ENCODE measurements around the gene KLF11. TPM values are rescaled to one million over a fixed set of nuclear protein-coding genes. Genes with fewer than 3 reads are reported as not detected.

The KLF11 gene
- total and polyA plus RNA-seq, 2 of the 8 experiments (the other 6 are each of a cell fraction or from before 2014, with no cell fraction given), result 6.4 to 10.1 TPM

- Histone ChIP-seq H2BK20ac (ENCODE audit: low read length) (no peak overlapping the region), H2BK5ac (ENCODE audit: low read depth, low read length) (no peak overlapping the region), H3K9ac (replicated peaks in 1 of 4; ENCODE audit: extremely low read depth in 1 of 4, low read depth in 3 of 4, low read length in 3 of 4) (no peak overlapping the region), H2BK15ac (ENCODE audit: low read length) (no peak overlapping the region), H3K23ac (ENCODE audit: insufficient read length) (no peak overlapping the region), H3K18ac (ENCODE audit: extremely low read depth, low read length) (no peak overlapping the region), H3K36me3 (ENCODE audit: control insufficient read depth in 2 of 4, insufficient read depth in 4 of 4, low read length in 3 of 4) (no peaks in the 10 kb centered on the region), H3K56ac (replicated peaks; ENCODE audit: insufficient read length, low read depth, low read length) (no peak overlapping the region), H3K4me2 (ENCODE audit: insufficient read depth in 1 of 2, low read depth in 2 of 2, low read length in 2 of 2) (no peak overlapping the region), H3K79me2 (ENCODE audit: control insufficient read depth in 1 of 2, insufficient read depth in 2 of 2, low read length in 2 of 2) (no peaks in the 10 kb centered on the region), H2AK5ac (ENCODE audit: low read depth, low read length) (no peak overlapping the region), H4K20me1 (replicated peaks in 1 of 2; ENCODE audit: control insufficient read depth in 1 of 2, insufficient read depth in 2 of 2, low read length in 2 of 2) (no peaks in the 10 kb centered on the region), H2BK12ac (ENCODE audit: low read depth, low read length) (no peak overlapping the region), H3K27ac (ENCODE audit: low read depth, low read length) (no peak overlapping the region), H3K4ac (replicated peaks; ENCODE audit: insufficient read length, low read depth, low read length) (no peak overlapping the region), H3K4me3 (ENCODE audit: extremely low read depth in 1 of 4, insufficient read depth in 2 of 4, low read depth in 3 of 4, low read length in 4 of 4) (no peak overlapping the region), H2AFZ (ENCODE audit: low read length) (no peak overlapping the region), H4K5ac (ENCODE audit: insufficient read length, low read depth, low read length) (no peak overlapping the region), H4K8ac (ENCODE audit: extremely low read depth, insufficient read depth, low read length) (peak overlapping the region; percentile 46; the same call in 1 of the 2 replicates), H3K23me2 (ENCODE audit: low read depth, low read length) (no peaks in the 10 kb centered on the region), H3K79me1 (ENCODE audit: low read depth, low read length) (no peaks in the 10 kb centered on the region), H3K27me3 (replicated peaks in 1 of 4; ENCODE audit: control insufficient read depth in 3 of 4, extremely low read depth in 1 of 4, insufficient read depth in 3 of 4, low read length in 3 of 4) (no peaks in the 10 kb centered on the region), H3K9me3 (ENCODE audit: insufficient read depth in 2 of 2, low read depth in 1 of 2, low read length in 1 of 2) (no peaks in the 10 kb centered on the region), H3K4me1 (replicated peaks in 1 of 4; ENCODE audit: control insufficient read depth in 3 of 4, insufficient read depth in 4 of 4, low read length in 3 of 4) (peaks cover 0 to 17% (median 7%) of the 10 kb centered on the region in 4 experiments; a peak in 6 of 7 replicates), H2BK120ac (replicated peaks; ENCODE audit: low read depth, low read length) (no peak overlapping the region), H3K14ac (ENCODE audit: insufficient read length) (no peak overlapping the region), H4K91ac (replicated peaks; ENCODE audit: insufficient read length, low read length) (no peak overlapping the region)
- 89% methylated on average over 8 of the region's 8 CpGs; no CpG with 5 or more reads in 1 of the 2 experiments for WGBS, 2 experiments (ENCODE audit: extremely low coverage in 1 of 2, insufficient coverage in 1 of 2, insufficient read length in 1 of 2, insufficient replicate concordance in 2 of 2, low coverage in 1 of 2, low lambda C conversion rate in 2 of 2, missing lambda C conversion rate in 1 of 2)
- FAIRE-seq (no peak), DNase-seq (ENCODE audit: low read depth in 1 of 2, low spot score in 2 of 2) (no peak)
- POLR2A ChIA-PET (ENCODE audit: partially characterized antibody), result interaction anchor here (1.2 kb wide), 1 partner anchor 8 kb away, joined by 3 read pairs; no protein-coding TSS in a partner anchor
- CTCF ChIA-PET (ENCODE audit: partially characterized antibody), result interaction anchor here (0.6 to 7.5 kb wide), 17 partner anchors 9 to 257 kb away, joined by 3 to 46 read pairs (median 5); partner anchors contain the start of gene TAF1B
- TF ChIP-seq TAF7 (optimal IDR thresholded peaks at IDR 0.05; ENCODE audit: borderline replicate concordance, low read depth, low read length) (no peak), GABPA (IDR thresholded peaks at IDR 0.05; ENCODE audit: borderline replicate concordance, insufficient read depth, low read length) (no peak), CTCF (IDR thresholded peaks at IDR 0.05; ENCODE audit: control extremely low read depth in 1 of 3, insufficient read depth in 1 of 3, low read depth in 1 of 3, low read length in 3 of 3) (no peak), SIX5 (IDR thresholded peaks at IDR 0.05; ENCODE audit: low read depth, low read length) (no peak), CEBPB (IDR thresholded peaks at IDR 0.05; ENCODE audit: low read depth, low read length) (no peak), POLR2AphosphoS5 (IDR thresholded peaks at IDR 0.05; ENCODE audit: low read depth, low read length) (no peak), E2F6 (IDR thresholded peaks at IDR 0.05) (no peak), NRF1 (IDR thresholded peaks at IDR 0.05; ENCODE audit: low read depth, low read length) (no peak), CREB1 (IDR thresholded peaks at IDR 0.05) (no peak), CHD1 (IDR thresholded peaks at IDR 0.05; ENCODE audit: low read depth, low read length) (no peak), JUND (IDR thresholded peaks at IDR 0.05; ENCODE audit: low read length) (no peak)
These were observed 16.3 kb upstream of the KLF11 start for GRCh38 chr2:10026940-10027569.
